HepG2 (cell line): ENCODE results near the gene MASP1.

Experiments used
- ATRX ChIP-seq: sonication (generic); formaldehyde crosslinking; IDR thresholded peaks from 2 replicates; pipeline ENCODE4 v1.4.0; 2020; ENCODE audit warnings: missing genetic modification reagents, borderline replicate concordance
- CTCF ChIP-seq: sonication (generic); formaldehyde crosslinking; IDR thresholded peaks from 2 replicates; pipeline ENCODE4 v1.5.0; 2020; ENCODE audit warnings: mild to moderate bottlenecking, missing genetic modification reagents, moderate library complexity
- FOXP4 ChIP-seq: sonication (generic); formaldehyde crosslinking; IDR thresholded peaks from 2 replicates; pipeline ENCODE4 v1.4.0; 2020; ENCODE audit warnings: missing genetic modification reagents
- KDM4B ChIP-seq: sonication (generic); formaldehyde crosslinking; IDR thresholded peaks from 2 replicates; pipeline ENCODE4 v1.4.0; 2020; ENCODE audit warnings: missing genetic modification reagents
- NFIC ChIP-seq: IDR thresholded peaks from 2 replicates; pipeline ENCODE4 v1.6.1; 2012; ENCODE audit warnings: mild to moderate bottlenecking, low read length, inconsistent platforms
- POLR2AphosphoS5 ChIP-seq: IDR thresholded peaks from 2 replicates; pipeline ENCODE4 v1.6.1; 2012; ENCODE audit warnings: low read depth, low read length
- PRDM15 ChIP-seq: sonication (generic); formaldehyde crosslinking; IDR thresholded peaks from 2 replicates; pipeline ENCODE4 v1.4.0; 2020; ENCODE audit warnings: missing genetic modification reagents
- ZNF121 ChIP-seq: sonication (generic); formaldehyde crosslinking; IDR thresholded peaks from 2 replicates; pipeline ENCODE4 v1.5.0; 2020; ENCODE audit warnings: mild to moderate bottlenecking, missing genetic modification reagents
- ZNF225 ChIP-seq: sonication (generic); formaldehyde crosslinking; IDR thresholded peaks from 2 replicates; pipeline ENCODE4 v1.4.0; 2020; ENCODE audit warnings: mild to moderate bottlenecking, missing genetic modification reagents
- ZNF234 ChIP-seq: sonication (generic); formaldehyde crosslinking; conservative IDR thresholded peaks from 2 replicates; pipeline ENCODE4 v1.5.1; 2020; ENCODE audit warnings: mild to moderate bottlenecking, missing genetic modification reagents
- TF ChIP-seq, protein P1 (sequence below): sonication (generic); formaldehyde crosslinking; IDR thresholded peaks from 2 replicates; pipeline ENCODE4 v1.4.0; 2020; ENCODE audit warnings: missing genetic modification reagents

GRCh38 chr3:187327845-187328244, 36.3 kb upstream of the MASP1 start:
- TF ChIP-seq, protein P1, sequence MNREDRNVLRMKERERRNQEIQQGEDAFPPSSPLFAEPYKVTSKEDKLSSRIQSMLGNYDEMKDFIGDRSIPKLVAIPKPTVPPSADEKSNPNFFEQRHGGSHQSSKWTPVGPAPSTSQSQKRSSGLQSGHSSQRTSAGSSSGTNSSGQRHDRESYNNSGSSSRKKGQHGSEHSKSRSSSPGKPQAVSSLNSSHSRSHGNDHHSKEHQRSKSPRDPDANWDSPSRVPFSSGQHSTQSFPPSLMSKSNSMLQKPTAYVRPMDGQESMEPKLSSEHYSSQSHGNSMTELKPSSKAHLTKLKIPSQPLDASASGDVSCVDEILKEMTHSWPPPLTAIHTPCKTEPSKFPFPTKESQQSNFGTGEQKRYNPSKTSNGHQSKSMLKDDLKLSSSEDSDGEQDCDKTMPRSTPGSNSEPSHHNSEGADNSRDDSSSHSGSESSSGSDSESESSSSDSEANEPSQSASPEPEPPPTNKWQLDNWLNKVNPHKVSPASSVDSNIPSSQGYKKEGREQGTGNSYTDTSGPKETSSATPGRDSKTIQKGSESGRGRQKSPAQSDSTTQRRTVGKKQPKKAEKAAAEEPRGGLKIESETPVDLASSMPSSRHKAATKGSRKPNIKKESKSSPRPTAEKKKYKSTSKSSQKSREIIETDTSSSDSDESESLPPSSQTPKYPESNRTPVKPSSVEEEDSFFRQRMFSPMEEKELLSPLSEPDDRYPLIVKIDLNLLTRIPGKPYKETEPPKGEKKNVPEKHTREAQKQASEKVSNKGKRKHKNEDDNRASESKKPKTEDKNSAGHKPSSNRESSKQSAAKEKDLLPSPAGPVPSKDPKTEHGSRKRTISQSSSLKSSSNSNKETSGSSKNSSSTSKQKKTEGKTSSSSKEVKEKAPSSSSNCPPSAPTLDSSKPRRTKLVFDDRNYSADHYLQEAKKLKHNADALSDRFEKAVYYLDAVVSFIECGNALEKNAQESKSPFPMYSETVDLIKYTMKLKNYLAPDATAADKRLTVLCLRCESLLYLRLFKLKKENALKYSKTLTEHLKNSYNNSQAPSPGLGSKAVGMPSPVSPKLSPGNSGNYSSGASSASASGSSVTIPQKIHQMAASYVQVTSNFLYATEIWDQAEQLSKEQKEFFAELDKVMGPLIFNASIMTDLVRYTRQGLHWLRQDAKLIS (CRISPR knock-in tag), result no peak
- TF ChIP-seq ZNF225 (CRISPR knock-in tag), result no peak
- no peak for TF ChIP-seq POLR2AphosphoS5
- no peak for TF ChIP-seq PRDM15
- TF ChIP-seq ATRX (CRISPR knock-in tag), result no peak
- TF ChIP-seq FOXP4, result no peak
- no peak for TF ChIP-seq KDM4B (CRISPR knock-in tag)
- no peak for TF ChIP-seq ZNF234 (CRISPR knock-in tag)
- TF ChIP-seq CTCF (CRISPR knock-in tag), result no peak
- TF ChIP-seq ZNF121 (CRISPR knock-in tag), result no peak
- TF ChIP-seq NFIC, result no peak
